Endothelial cell of umbilical vein (primary cell): ENCODE results near the gene PTPN5. TPM values are rescaled to one million over a fixed set of nuclear protein-coding genes. Genes with fewer than 3 reads are reported as not detected.

Experiments
- BruUV-seq: library from RNA; stranded (reverse); fragments of 400-500 nt; replicated peaks from 2 replicates; lab custom pipeline; 2021; lab: Mats Ljungman, UMichigan
- CTCF ChIA-PET: fragments of 300-600, 350-600 bp; sonication (Branson Sonifier 250); formaldehyde crosslinking; loops from one replicate; lab custom pipeline; 2021; ENCODE audit warnings: antibody characterized with exemption, inconsistent platforms; lab: Charles Lee
- POLR2A ChIA-PET: fragments of 300-600, 350-600 bp; sonication (Branson Sonifier 250); formaldehyde crosslinking; loops from one replicate; lab custom pipeline; 2021; ENCODE audit warnings: antibody characterized with exemption, inconsistent platforms; lab: Charles Lee
- DNase-seq: peaks from one replicate; pipeline ENCODE4 v3.0.0-alpha.2; 2011; ENCODE audit warnings: low read depth, low spot score
- FAIRE-seq: peaks from 2 replicates; lab custom pipeline; 2011; peaks lifted over from hg19 to GRCh38; lab: Jason Lieb, UNC
- H2AFZ ChIP-seq: 2 replicates; pipeline ENCODE4 v1.6.0; 2012; ENCODE audit warnings: low read depth, low read length, control low read depth, inconsistent platforms
- H3K27ac ChIP-seq: 2 replicates; pipeline ENCODE4 v1.5.1; 2011; ENCODE audit warnings: low read depth, mild to moderate bottlenecking, control low read depth, low read length, moderate library complexity; ENCODE audit not compliant: insufficient read depth
- H3K27me3 ChIP-seq, 2 experiments: 2 replicates each; pipeline versions ENCODE4 v1.6.0 to v1.6.1; 2011; ENCODE audit warnings: low read length in 2 of 2, mixed read lengths in 1 of 2; ENCODE audit not compliant: control insufficient read depth in 2 of 2, insufficient read depth in 2 of 2
- H3K36me3 ChIP-seq, 2 experiments: 2 replicates in 1 of 2; 3 replicates in 1 of 2; pipeline ENCODE4 v1.5.1; 2011; ENCODE audit warnings: low read length in 2 of 2, mild to moderate bottlenecking in 1 of 2, moderate library complexity in 1 of 2; ENCODE audit not compliant: control insufficient read depth in 2 of 2, insufficient read depth in 2 of 2; ENCODE audit errors: extremely low read depth in 1 of 2
- H3K4me1 ChIP-seq: 3 replicates; pipeline ENCODE4 v1.5.1; 2011; ENCODE audit warnings: mild to moderate bottlenecking, low read length; ENCODE audit not compliant: control insufficient read depth, insufficient read depth; ENCODE audit errors: extremely low read depth
- H3K4me2 ChIP-seq: 2 replicates; pipeline ENCODE4 v1.6.1; 2011; ENCODE audit warnings: low read length, control low read depth, mixed read lengths; ENCODE audit not compliant: insufficient read depth
- H3K4me3 ChIP-seq, 3 experiments: fragments of 200-600 bp in 1 of 3; sonication (generic), shearing (Covaris generic) in 1 of 3; replicated peaks in 1 of 3; 2 replicates each; pipeline ENCODE4 v1.5.1; 2011 to 2016; ENCODE audit warnings: control low read depth in 3 of 3, low read length in 3 of 3, mild to moderate bottlenecking in 2 of 3, inconsistent platforms in 1 of 3, low read depth in 1 of 3, moderate library complexity in 1 of 3; ENCODE audit not compliant: insufficient read depth in 1 of 3
- H3K79me2 ChIP-seq: 2 replicates; pipeline ENCODE4 v1.6.0; 2012; ENCODE audit warnings: low read length, inconsistent platforms; ENCODE audit not compliant: control insufficient read depth, insufficient read depth
- H3K9ac ChIP-seq: replicated peaks from 2 replicates; pipeline ENCODE3; 2011; ENCODE audit warnings: low read length, control low read depth; ENCODE audit not compliant: insufficient read depth; ENCODE audit errors: extremely low read depth
- H3K9me1 ChIP-seq: replicated peaks from 3 replicates; pipeline ENCODE4 v1.6.0; 2011; ENCODE audit warnings: mild to moderate bottlenecking, low read length; ENCODE audit not compliant: control insufficient read depth, insufficient read depth; ENCODE audit errors: extremely low read depth
- H3K9me3 ChIP-seq: replicated peaks from 2 replicates; pipeline ENCODE4 v1.5.1; 2012; ENCODE audit warnings: low read length, inconsistent platforms; ENCODE audit not compliant: control insufficient read depth, insufficient read depth
- H4K20me1 ChIP-seq: replicated peaks from 2 replicates; pipeline ENCODE3; 2011; ENCODE audit warnings: mild to moderate bottlenecking, low read length; ENCODE audit not compliant: control insufficient read depth, insufficient read depth; ENCODE audit errors: extremely low read depth
- EZH2 ChIP-seq: IDR thresholded peaks from 2 replicates; pipeline ENCODE4 v1.6.1; 2012; ENCODE audit warnings: borderline replicate concordance, low read depth, mild to moderate bottlenecking, moderate library complexity, low read length, inconsistent platforms; ENCODE audit not compliant: severe bottlenecking
- FOS ChIP-seq: IDR thresholded peaks from 2 replicates; pipeline ENCODE4 v1.6.1; 2011; ENCODE audit warnings: mild to moderate bottlenecking, low read length, moderate library complexity, borderline replicate concordance; ENCODE audit not compliant: insufficient read depth
- GATA2 ChIP-seq: IDR thresholded peaks from 2 replicates; pipeline ENCODE4 v1.7.0; 2011; ENCODE audit warnings: low read depth, mild to moderate bottlenecking, moderate library complexity, mixed read lengths, low read length; ENCODE audit not compliant: insufficient read length, insufficient read depth
- JUN ChIP-seq: IDR thresholded peaks from 2 replicates; pipeline ENCODE4 v1.6.1; 2011; ENCODE audit warnings: borderline replicate concordance, low read depth; ENCODE audit not compliant: insufficient read length, insufficient read depth
- MYC ChIP-seq: IDR thresholded peaks from one replicate; pipeline ENCODE4 v1.6.1; 2011; ENCODE audit warnings: mild to moderate bottlenecking, low read depth, low read length
- POLR2A ChIP-seq: IDR thresholded peaks from 2 replicates; pipeline ENCODE4 v1.6.1; 2012; ENCODE audit warnings: low read depth, mild to moderate bottlenecking, control low read depth, low read length
- POLR2AphosphoS5 ChIP-seq: IDR thresholded peaks from 2 replicates; pipeline ENCODE4 v1.6.1; 2012; ENCODE audit warnings: low read depth, mild to moderate bottlenecking, control low read depth, low read length, moderate library complexity; ENCODE audit not compliant: insufficient read depth
- dilution Hi-C: fragments of 300-500 bp; cut with MboI; formaldehyde crosslinking; loops from one replicate; pipeline ENCODE4 v1.15.0; 2019; ENCODE audit warnings: low sequenced_read_pairs; ENCODE audit not compliant: extremely low pct_ligation_motif_present
- intact Hi-C: fragments of 100-400 bp; cut with micrococcal nuclease; formaldehyde crosslinking; loops from one replicate; pipeline ENCODE4 v1.10.0; 2022
- polyA plus RNA-seq, 4 experiments: library from polyadenylated mRNA; depleted of rRNA in 3 of 4; stranded (reverse) in 3 of 4; unstranded in 1 of 4; fragments of >200 nt; gene quantifications; 2 replicates each; pipeline versions ENCODE4 v1.2.1 to v1.2.3, GENCODE V29; 2011 to 2012; ENCODE audit warnings: missing spikeins in 1 of 4
- total RNA-seq: library from RNA; stranded (reverse); gene quantifications from 2 replicates; pipeline ENCODE4 v1.2.3, GENCODE V29; 2021
- TF ChIP-seq, protein P1 (sequence below): IDR thresholded peaks from 2 replicates; pipeline ENCODE4 v1.6.1; 2011; ENCODE audit not compliant: insufficient read depth, insufficient read length
- TF ChIP-seq, protein P2 (sequence below), 2 donors: IDR thresholded peaks; 1 replicate in 1 of 2; 2 replicates in 1 of 2; pipeline ENCODE4 v1.5.1; 2011; ENCODE audit warnings: low read length in 2 of 2, mild to moderate bottlenecking in 2 of 2, moderate library complexity in 2 of 2, control low read depth in 1 of 2, inconsistent platforms in 1 of 2, low read depth in 1 of 2; ENCODE audit not compliant: insufficient read depth in 1 of 2; ENCODE audit errors: extremely low read depth in 1 of 2

Gene PTPN5
- total and polyA plus RNA-seq, 2 donors (not counting 3 experiments of a cell fraction or from before 2014, with no cell fraction given) = not detected

DNA sequence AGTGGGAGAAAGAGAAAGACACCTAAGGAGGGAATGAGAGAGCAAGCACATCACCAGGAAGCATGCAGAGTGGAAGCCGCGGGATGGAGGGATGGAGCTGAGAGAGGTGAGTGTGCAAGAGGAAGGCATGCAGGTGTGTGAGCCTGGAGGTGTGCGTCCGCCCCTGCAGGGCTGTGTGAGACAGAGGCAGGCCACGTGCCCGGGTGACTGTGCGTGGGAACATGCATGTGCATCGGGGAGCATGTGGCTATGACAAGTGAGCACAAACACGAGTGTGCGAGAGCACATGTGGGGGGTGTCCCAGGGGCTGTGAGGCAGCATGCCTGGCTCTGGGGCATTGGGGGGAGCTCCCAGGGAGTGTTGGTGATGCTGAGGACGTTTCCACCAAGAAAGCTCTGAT, 29.9 kb downstream of the PTPN5 start:
- FAIRE-seq = no peak

More for the DNA sequence above, 29.9 kb downstream of the PTPN5 start:
- Histone ChIP-seq H3K27me3 (peaks cover 0 to 11% of the 10 kb centered on the region in 2 experiments), H3K4me1 (peaks cover 14% of the 10 kb centered on the region), H4K20me1 (no peaks in the 10 kb centered on the region), H3K27ac (no peak overlapping the region), H3K9me1 (no peaks in the 10 kb centered on the region), H3K9ac (no peak overlapping the region), H3K79me2 (no peaks in the 10 kb centered on the region), H3K4me2 (no peak overlapping the region), H3K4me3 (no peak overlapping the region), H3K9me3 (no peaks in the 10 kb centered on the region), H3K36me3 (no peaks in the 10 kb centered on the region), H2AFZ (no peak overlapping the region)
- ChIA-PET POLR2A (no interaction called here), CTCF (interaction anchor here (1.8 to 2.0 kb wide), 2 partner anchors 34 to 40 kb away, joined by 5 to 6 read pairs; no protein-coding TSS in a partner anchor)
- intact Hi-C loops = loop anchor here (10.0 kb wide), 1 partner anchor 367 kb away; the partner anchor contains the start of gene LDHA
- DNase-seq = no peak
- dilution Hi-C loops = no loop called here
- no TSS peak for BruUV-seq
- TF ChIP-seq, protein P1, sequence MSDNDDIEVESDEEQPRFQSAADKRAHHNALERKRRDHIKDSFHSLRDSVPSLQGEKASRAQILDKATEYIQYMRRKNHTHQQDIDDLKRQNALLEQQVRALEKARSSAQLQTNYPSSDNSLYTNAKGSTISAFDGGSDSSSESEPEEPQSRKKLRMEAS = no peak
- TF ChIP-seq JUN (no peak), POLR2A (no peak), EZH2 (no peak), GATA2 (no peak), MYC (no peak), POLR2AphosphoS5 (no peak), FOS (no peak)
- TF ChIP-seq, protein P2, sequence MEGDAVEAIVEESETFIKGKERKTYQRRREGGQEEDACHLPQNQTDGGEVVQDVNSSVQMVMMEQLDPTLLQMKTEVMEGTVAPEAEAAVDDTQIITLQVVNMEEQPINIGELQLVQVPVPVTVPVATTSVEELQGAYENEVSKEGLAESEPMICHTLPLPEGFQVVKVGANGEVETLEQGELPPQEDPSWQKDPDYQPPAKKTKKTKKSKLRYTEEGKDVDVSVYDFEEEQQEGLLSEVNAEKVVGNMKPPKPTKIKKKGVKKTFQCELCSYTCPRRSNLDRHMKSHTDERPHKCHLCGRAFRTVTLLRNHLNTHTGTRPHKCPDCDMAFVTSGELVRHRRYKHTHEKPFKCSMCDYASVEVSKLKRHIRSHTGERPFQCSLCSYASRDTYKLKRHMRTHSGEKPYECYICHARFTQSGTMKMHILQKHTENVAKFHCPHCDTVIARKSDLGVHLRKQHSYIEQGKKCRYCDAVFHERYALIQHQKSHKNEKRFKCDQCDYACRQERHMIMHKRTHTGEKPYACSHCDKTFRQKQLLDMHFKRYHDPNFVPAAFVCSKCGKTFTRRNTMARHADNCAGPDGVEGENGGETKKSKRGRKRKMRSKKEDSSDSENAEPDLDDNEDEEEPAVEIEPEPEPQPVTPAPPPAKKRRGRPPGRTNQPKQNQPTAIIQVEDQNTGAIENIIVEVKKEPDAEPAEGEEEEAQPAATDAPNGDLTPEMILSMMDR (IDR thresholded peaks at IDR 0.05; ENCODE audit: extremely low read depth in 1 of 2, insufficient read depth in 1 of 2, low read depth in 1 of 2, low read length in 2 of 2) = no peak
